Stimulated activated CD4-positive, alpha-beta T cell treated with anti-CD3 and anti-CD28 coated beads, Interleukin-15, amount 100 ng/mL, for 24 hours (primary cell): Measurements from ENCODE around the gene SIPA1.
"Not testable (repeated sequence)": the region's sequence is repeated elsewhere in the genome, so short reads cannot be mapped to it uniquely, and the experiment has no call there.

Experiments used
- DNase-seq: peaks from one replicate; pipeline ENCODE4 v3.0.0-alpha.2; 2020

The SIPA1 gene

GRCh38 chr11:65644837-65645236 is 6.9 kb downstream of the SIPA1 start:
- DNase-seq = no peak

- DNase-seq = no peak
Observed at GRCh38 chr11:65645710-65646109, 7.8 kb downstream of the SIPA1 start.

GRCh38 chr11:65646288-65646957 is 8.5 kb downstream of the SIPA1 start:
- no peak for DNase-seq

GRCh38 chr11:65646958-65647701 is 9.2 kb downstream of the SIPA1 start:
- no peak for DNase-seq

GRCh38 chr11:65648997-65649493 is 11.1 kb downstream of the SIPA1 start:
- DNase-seq = no peak

- DNase-seq = peak; percentile 1
Observed at GRCh38 chr11:65649656-65650546, 12.0 kb downstream of the SIPA1 start.

GRCh38 chr11:65650547-65651338 is 12.8 kb downstream of the SIPA1 start:
- DNase-seq = peak; percentile 7

GRCh38 chr11:65651339-65651588 is 13.4 kb downstream of the SIPA1 start:
- DNase-seq = no peak

GRCh38 chr11:65651589-65652510 is 13.9 kb downstream of the SIPA1 start:
- DNase-seq = peak; percentile 16

- peak; percentile 97 for DNase-seq
Observed at GRCh38 chr11:65652511-65653228, 14.8 kb downstream of the SIPA1 start.

- no peak for DNase-seq
Observed at GRCh38 chr11:65653229-65654225, 15.6 kb downstream of the SIPA1 start.

- DNase-seq = no peak
Observed at GRCh38 chr11:65654375-65655349, 16.8 kb downstream of the SIPA1 start.

GRCh38 chr11:65655570-65656332 is 17.9 kb downstream of the SIPA1 start:
- DNase-seq = no peak

GRCh38 chr11:65657426-65657825 is 19.5 kb downstream of the SIPA1 start:
- DNase-seq = no peak

- DNase-seq = no peak
Observed at GRCh38 chr11:65658174-65659021, 20.5 kb downstream of the SIPA1 start.

GRCh38 chr11:65660038-65660437 is 22.1 kb downstream of the SIPA1 start:
- no peak for DNase-seq

GRCh38 chr11:65660908-65661307 is 23.0 kb downstream of the SIPA1 start:
- not testable (repeated sequence) for DNase-seq
